GM19193 (cell line): Measurements from ENCODE around the gene TLR2.

Experiments
- POLR2A ChIP-seq: IDR thresholded peaks from 4 replicates; pipeline ENCODE4 v1.6.1; 2011; ENCODE audit not compliant: insufficient read depth, insufficient read length; ENCODE audit errors: extremely low read depth

TLR2 gene

DNA sequence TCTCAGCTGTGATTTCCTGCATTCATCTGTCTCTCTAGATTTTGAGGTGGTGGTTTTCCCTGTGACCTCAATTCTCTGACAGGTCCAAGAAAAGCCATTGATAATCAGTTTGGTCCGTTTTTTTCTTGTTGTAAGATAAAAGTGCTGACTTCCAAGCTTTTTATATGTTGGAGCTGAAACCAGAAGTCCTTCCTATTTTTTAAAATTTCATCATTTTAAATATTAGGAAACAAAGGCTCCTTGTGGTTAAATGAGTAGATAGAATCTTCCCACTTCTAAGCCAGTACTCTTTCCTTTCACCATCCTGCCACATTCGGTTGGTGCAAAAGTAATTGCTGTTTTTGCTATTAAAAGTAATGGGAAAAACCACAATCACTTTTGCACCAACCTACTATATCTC, 57.5 kb downstream of the TLR2 start:
- no peak for TF ChIP-seq POLR2A

DNA sequence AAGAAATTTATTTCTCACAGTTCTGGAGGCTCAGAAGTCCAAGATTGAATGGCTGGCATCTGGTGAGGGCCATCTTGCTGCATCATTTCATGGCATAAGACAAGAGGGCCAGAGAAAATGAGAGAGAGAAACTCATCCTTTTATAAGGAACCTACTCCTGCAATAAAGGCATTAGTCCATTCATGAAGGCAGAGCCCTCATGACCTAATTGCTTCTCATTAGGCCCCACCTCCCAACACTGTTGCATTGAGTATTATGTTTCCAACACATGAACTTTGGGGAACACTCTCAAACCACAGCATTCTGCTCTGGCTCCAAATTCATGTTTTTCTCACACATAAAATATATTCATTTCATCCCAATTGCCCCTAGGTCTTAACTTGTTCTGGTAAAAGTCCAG, 61.6 kb downstream of the TLR2 start:
- no peak for TF ChIP-seq POLR2A

DNA sequence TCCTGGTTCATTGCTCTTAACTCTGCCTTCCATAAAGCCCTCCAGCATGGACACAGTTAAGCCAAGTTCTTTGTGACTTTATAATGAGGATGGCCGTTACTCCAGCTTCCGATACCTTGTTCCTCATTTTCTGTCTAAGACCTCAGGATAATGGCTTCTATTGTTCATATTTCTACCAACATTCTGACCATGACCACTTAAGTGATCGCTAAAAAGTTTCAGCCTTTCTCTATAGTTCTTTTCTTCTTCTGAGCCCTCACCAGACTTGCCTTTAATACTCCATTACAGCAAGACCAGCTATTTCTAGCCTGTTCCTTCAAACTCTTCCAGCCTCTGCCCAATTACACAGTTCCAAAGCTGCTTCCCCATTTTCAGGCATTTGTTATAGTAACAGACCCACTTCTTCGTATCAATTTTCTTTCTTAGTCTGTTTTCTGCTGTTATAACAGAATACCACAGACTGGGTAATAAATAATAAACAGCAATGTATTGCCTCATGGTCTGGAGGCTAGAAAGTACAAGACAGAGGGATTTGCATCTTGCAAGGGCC, 63.4 kb downstream of the TLR2 start:
- TF ChIP-seq POLR2A = no peak

DNA sequence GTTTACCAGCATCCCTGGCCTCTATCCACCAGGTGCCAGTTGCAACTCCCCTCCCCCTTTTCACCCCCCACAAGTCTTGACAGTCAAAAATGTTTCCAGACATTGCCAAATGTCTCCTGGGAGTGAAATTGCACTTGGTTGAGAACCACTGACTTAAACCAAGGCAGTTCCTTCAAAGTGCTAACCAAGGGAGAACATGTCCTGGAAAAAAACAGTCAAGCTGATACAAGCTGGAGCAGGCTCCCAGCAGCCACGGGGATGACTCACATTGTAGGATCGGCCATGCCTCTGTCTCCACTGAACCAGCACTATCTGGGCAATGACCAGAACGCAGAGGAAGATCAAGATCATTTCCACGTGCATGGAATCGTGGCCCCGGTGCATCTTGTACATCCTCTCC, 64.3 kb downstream of the TLR2 start:
- TF ChIP-seq POLR2A = no peak

DNA sequence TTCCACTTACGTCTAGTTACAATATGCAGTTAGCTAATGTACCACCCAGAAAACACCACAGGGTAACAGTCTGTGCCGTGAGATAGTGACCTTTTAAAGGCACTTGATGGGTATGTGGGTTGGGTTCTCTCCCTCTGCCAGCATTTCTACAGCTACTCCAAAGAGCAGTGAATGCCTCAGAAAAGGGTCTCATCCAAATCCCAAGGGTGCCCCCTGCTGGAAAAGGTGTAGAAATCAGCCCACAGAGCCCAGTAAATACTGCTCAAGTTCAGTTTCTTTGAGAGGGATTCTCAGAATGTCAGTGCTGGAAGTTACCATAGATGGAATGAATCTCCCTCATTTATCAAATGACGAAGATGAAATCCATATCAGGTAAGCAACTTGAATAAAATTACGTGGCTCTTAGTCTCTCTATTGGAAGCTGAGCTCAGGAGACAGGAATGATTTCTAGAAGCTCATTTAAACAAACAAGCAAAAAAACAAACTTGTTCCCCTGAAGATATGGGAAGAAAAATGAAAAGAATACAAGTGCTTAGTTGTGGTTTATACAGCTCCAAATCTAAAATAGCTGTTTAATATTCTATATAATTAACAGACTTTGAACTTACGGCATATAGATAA, 66.2 kb downstream of the TLR2 start:
- TF ChIP-seq POLR2A = no peak

DNA sequence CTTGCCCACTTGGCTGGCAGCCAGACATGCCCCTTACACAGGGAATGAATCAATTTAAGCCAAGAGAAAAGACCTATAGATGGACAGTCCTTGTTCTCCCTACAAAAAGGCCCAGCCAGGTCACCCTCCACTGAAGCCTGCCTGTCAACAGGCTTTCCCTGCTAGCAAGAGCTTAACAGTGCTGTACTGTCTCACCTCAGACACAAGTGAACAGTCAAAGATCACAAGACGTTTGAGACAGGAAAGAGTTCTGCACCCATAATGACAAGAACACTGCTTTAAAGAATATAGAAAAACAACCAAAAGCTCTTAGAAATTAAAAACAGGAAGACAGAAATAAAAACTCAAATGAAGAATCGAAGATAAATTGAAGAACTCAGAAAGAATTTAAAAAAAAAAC, 71.1 kb downstream of the TLR2 start:
- no peak for TF ChIP-seq POLR2A
